H1 (cell line): Measurements from ENCODE around the gene SOD2. TPM values are rescaled to one million over a fixed set of nuclear protein-coding genes. Genes with fewer than 3 reads are reported as not detected.

Experiments
- ASH2L ChIP-seq: fragments of 200-600, 300-600 bp; sonication (generic); IDR thresholded peaks from one replicate; pipeline ENCODE4 v1.7.1; 2017; ENCODE audit warnings: low read length
- ATF3 ChIP-seq: IDR thresholded peaks from 2 replicates; pipeline ENCODE4 v1.6.1; 2011; ENCODE audit warnings: low read depth, mild to moderate bottlenecking, low read length; ENCODE audit not compliant: insufficient read depth
- CHD1 ChIP-seq: IDR thresholded peaks from 2 replicates; pipeline ENCODE4 v1.6.1; 2012; ENCODE audit warnings: low read depth, low read length, improper control_type of control experiment
- CTCF ChIP-seq, 3 experiments: IDR thresholded peaks; 1 replicate in 2 of 3; 2 replicates in 1 of 3; pipeline versions ENCODE4 v1.5.1 to v1.6.1; 2011; ENCODE audit warnings: low read length in 3 of 3, mild to moderate bottlenecking in 3 of 3, inconsistent platforms in 2 of 3, low read depth in 1 of 3, moderate library complexity in 1 of 3; ENCODE audit not compliant: insufficient read depth in 1 of 3; ENCODE audit errors: control extremely low read depth in 1 of 3
- E2F6 ChIP-seq: IDR thresholded peaks from 2 replicates; pipeline ENCODE4 v1.6.1; 2012; ENCODE audit warnings: inconsistent platforms
- EGR1 ChIP-seq: IDR thresholded peaks from 2 replicates; pipeline ENCODE4 v1.6.1; 2011; ENCODE audit warnings: low read depth, low read length, borderline replicate concordance
- GABPA ChIP-seq: IDR thresholded peaks from 2 replicates; pipeline ENCODE4 v1.6.1; 2011; ENCODE audit warnings: mild to moderate bottlenecking, low read length, moderate library complexity, borderline replicate concordance; ENCODE audit not compliant: insufficient read depth
- GTF2F1 ChIP-seq: IDR thresholded peaks from 2 replicates; pipeline ENCODE4 v1.6.1; 2012; ENCODE audit warnings: low read depth, low read length, improper control_type of control experiment, borderline replicate concordance
- HDAC2 ChIP-seq, 2 experiments: fragments of 300-600 bp in 1 of 2; sonication (generic) in 1 of 2; IDR thresholded peaks; 2 replicates each; pipeline ENCODE4 v1.6.1; 2011 to 2012; ENCODE audit warnings: low read depth in 2 of 2, low read length in 2 of 2, mild to moderate bottlenecking in 2 of 2, moderate library complexity in 2 of 2, borderline replicate concordance in 1 of 2, inconsistent platforms in 1 of 2
- KDM1A ChIP-seq: fragments of 200-600, 300-600 bp; sonication (generic); IDR thresholded peaks from 2 replicates; pipeline ENCODE4 v1.7.1; 2016; ENCODE audit warnings: mild to moderate bottlenecking, low read length, borderline replicate concordance
- MAFK ChIP-seq: IDR thresholded peaks from 2 replicates; pipeline ENCODE4 v1.6.1; 2012; ENCODE audit warnings: low read depth, mild to moderate bottlenecking, improper control_type of control experiment, low read length
- NRF1 ChIP-seq: IDR thresholded peaks from 2 replicates; pipeline ENCODE4 v1.6.1; 2011; ENCODE audit warnings: mild to moderate bottlenecking, low read depth, low read length, improper control_type of control experiment
- RBBP5 ChIP-seq: IDR thresholded peaks from 2 replicates; pipeline ENCODE4 v1.7.1; 2012; ENCODE audit warnings: low read depth, mild to moderate bottlenecking, inconsistent platforms, low read length, moderate library complexity, borderline replicate concordance
- RFX5 ChIP-seq: IDR thresholded peaks from 2 replicates; pipeline ENCODE4 v1.6.1; 2011; ENCODE audit warnings: low read depth, low read length, improper control_type of control experiment, borderline replicate concordance
- SIN3A ChIP-seq, 2 experiments: IDR thresholded peaks in 1 of 2; conservative IDR thresholded peaks in 1 of 2; 2 replicates each; pipeline ENCODE4 v1.6.1; 2011 to 2012; ENCODE audit warnings: low read length in 2 of 2, improper control_type of control experiment in 1 of 2, low read depth in 1 of 2, mild to moderate bottlenecking in 1 of 2
- SIRT6 ChIP-seq: IDR thresholded peaks from one replicate; pipeline ENCODE4 v1.7.1; 2012; ENCODE audit warnings: low read length, inconsistent platforms
- SIX5 ChIP-seq: IDR thresholded peaks from 2 replicates; pipeline ENCODE4 v1.6.1; 2011; ENCODE audit warnings: mild to moderate bottlenecking, low read depth, low read length
- SUZ12 ChIP-seq: fragments of 200-600 bp; sonication (generic); IDR thresholded peaks from 2 replicates; pipeline ENCODE4 v1.6.1; 2012; ENCODE audit warnings: mild to moderate bottlenecking, inconsistent platforms, low read length, moderate library complexity, mixed read lengths
- TBP ChIP-seq: IDR thresholded peaks from 2 replicates; pipeline ENCODE4 v1.6.1; 2011; ENCODE audit warnings: low read depth, low read length, improper control_type of control experiment
- YY1 ChIP-seq: IDR thresholded peaks from 2 replicates; pipeline ENCODE4 v1.6.1; 2011; ENCODE audit warnings: low read depth, mild to moderate bottlenecking, low read length
- polyA plus RNA-seq, 7 experiments: library from polyadenylated mRNA; depleted of rRNA in 3 of 7; stranded (reverse) in 5 of 7; unstranded in 2 of 7; fragments of >200 nt in 5 of 7; fragments of 200-250 nt in 2 of 7; gene quantifications; 1 replicate in 5 of 7; 2 replicates in 1 of 7; 4 replicates in 1 of 7; pipeline versions ENCODE4 v1.2.1 to v1.2.3, GENCODE V29; 2011 to 2013; ENCODE audit warnings: missing spikeins in 2 of 7, mixed read lengths in 2 of 7
- total RNA-seq: library from RNA; stranded (reverse); fragmentation: NEBNext Ultra II Directional; extraction: Animal tissue kit (Norgen Biotek cat#: 25700); gene quantifications from 2 replicates; pipeline ENCODE4 v1.2.1, GENCODE V29; 2021

SOD2 gene
- total and polyA plus RNA-seq, 2 of the 8 experiments (the other 6 are each of a cell fraction or from before 2014, with no cell fraction given): 31.1 to 88.7 TPM

DNA sequence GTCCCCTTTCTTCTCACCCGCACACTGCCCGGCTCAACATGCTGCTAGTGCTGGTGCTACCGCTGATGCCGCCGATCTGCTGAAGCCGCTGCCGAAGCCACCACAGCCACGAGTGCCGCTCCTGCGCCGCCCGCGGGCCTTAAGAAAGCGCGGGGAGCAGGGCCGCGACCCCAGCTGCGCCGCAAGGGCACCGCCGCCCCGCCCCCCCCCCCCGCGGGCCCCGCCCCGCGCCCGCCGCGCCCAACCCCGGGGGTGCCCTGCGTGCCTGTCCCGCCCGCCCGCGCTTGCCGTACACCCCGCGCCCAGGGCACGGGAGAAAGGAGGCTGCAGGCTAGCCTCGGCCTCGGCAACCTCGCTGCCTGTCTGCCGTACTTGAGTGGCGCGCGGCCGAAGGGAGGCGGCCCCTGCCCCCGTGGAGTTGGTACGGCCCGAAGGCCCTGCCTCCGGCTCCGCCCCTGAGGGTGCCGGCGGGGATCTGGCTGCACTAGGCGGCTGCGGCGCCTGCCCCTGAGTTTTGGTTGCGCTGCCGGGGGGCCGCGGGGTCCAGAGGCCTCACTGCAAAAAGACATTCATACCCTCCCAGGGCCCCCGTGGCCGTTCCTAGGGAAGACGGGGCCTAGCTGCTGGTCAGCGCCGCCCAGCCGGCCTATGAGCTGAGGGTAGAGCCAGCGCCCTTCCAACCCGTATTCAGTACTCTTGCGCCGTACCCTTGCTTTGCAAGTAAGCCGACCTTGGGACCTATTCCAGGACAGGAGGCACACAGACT is at the start of gene SOD2 (continued):
- TF ChIP-seq E2F6 (0 out of 2 replicates have a peak, but pooled peaks have one; percentile 24), HDAC2 (IDR thresholded peaks at IDR 0.05; ENCODE audit: borderline replicate concordance in 1 of 2, low read depth in 2 of 2, low read length in 2 of 2) (no peak), ASH2L (no peak), KDM1A (no peak), SUZ12 (no peak), CTCF (IDR thresholded peaks at IDR 0.05; ENCODE audit: control extremely low read depth in 1 of 3, insufficient read depth in 1 of 3, low read depth in 1 of 3, low read length in 3 of 3) (no peak; a peak in 1 of 4 replicates), SIX5 (no peak), RFX5 (no peak), EGR1 (no peak), TBP (peak; percentile 82), YY1 (no peak), GTF2F1 (no peak), ATF3 (no peak), RBBP5 (no peak), SIRT6 (no peak), CHD1 (peak; percentile 82; the same call in 1 of the 2 replicates), NRF1 (no peak), MAFK (no peak), SIN3A (conservative IDR thresholded peaks at IDR 0.05 in 1 of 2, IDR thresholded peaks at IDR 0.05 in 1 of 2; ENCODE audit: low read depth in 1 of 2, low read length in 2 of 2) (no peak; a peak in 1 of 4 replicates), GABPA (no peak)
